SKM-1 (cell line): ENCODE results near the gene CSK.
A peak's percentile ranks its signal among the peaks of the same experiment; 100 is the strongest.
"Not testable (repeated sequence)": the region's sequence is repeated elsewhere in the genome, so short reads cannot be mapped to it uniquely, and the experiment has no call there.

Source experiments
- DNase-seq: peaks from one replicate; lab custom pipeline; 2025; ENCODE audit not compliant: unreplicated experiment; lab: John Stamatoyannopoulos, UW

The CSK gene

DNA sequence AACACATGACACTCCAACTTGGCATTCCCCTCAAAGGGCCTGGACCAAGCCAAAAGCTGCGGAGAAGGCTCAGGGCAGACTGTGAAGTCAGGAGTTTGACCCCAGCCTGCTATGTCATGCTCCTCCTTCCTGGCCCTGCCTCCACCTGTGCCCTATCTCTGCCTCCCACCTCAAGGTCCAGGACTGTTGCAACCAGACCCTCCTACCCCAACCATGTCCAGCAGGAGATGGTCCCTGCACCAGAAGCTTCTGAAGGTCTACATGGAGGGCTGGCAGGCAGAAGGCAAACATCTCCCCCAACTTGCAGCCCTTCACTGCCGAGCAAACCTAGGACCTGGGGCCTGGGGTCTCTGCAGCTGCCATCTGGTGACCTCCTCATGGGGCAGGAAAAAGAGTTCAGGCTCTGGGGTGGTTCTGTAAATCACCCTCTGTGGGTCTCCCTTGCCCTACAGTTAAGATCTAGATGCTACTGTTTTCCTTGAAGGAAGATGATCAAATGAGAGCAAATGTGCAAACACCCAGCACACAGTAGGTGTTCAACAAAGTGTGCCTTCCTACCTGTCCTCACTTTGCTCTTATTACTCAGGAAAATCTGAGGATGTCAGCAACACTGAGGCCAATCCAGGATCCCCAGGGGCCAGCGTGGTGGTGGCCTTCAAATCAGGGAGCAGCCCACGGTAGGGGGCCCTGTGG, 11.5 kb upstream of the CSK start:
- no peak for DNase-seq

DNA sequence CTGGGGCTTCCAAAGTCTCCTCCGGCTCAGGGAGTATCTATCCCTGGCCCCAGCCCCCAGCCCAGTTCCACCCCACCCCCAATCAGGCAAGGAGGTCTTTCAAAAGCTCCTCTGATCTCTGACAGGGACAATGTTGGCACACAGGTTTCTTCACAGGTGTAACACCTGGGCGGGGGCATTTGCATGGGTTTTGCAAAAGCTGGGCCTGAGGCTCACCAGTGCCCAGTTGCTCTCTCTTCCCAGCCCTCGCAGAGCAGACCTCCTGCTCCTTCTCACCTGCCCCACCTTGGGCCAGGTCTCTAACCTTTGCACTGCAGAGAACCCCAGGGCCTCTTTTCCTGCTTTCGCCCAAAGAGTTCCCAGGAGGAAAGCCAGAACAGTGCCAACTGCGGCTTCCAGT, 8.6 kb upstream of the CSK start:
- no peak for DNase-seq

DNA sequence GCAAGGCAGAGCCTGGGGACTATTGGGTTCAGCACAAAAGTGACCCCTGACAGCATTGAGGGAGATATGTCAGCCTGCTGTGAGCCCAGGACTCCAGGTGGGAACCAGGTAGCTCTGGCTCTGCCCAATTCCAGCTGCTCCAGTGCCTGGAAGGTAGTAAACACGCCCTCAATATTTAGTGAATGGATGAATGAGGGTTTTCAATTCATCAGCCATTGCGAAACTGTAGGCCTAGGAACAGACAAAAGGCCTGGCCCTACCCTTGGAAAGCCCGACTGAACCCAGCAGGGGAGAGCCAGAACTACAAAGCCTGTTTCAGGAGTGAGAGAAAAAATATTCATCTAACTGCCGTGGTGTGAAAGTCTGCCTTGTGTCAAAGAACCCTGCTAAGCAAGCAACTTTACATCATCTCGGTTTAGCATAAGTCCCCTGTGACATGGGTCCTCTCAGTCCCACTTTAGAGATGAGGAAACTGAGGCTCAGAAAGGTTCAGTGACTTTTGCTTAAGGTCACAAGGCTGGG, 8.1 kb upstream of the CSK start:
- DNase-seq: no peak

DNA sequence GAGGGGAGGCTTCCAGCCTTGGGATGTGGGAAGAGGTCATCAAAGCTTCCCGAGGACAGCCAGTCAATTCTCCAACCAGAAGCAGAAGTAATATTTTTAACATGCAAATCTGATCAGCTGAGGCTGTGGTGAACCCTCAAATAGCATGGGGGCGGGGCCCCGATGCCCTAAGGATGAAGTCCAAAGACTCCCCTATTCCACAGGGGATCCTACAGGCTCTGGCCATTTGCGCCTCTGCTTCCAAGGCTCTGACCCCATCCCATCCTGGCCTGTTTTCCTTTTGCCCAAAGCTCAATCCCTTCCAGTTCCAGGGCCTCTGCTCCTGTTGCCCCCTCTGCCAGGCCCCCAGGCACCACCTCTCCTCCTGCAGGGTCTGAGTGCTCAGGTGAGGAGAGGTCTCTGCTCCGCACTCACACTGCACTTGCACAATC, 6.7 kb upstream of the CSK start:
- no peak for DNase-seq

DNA sequence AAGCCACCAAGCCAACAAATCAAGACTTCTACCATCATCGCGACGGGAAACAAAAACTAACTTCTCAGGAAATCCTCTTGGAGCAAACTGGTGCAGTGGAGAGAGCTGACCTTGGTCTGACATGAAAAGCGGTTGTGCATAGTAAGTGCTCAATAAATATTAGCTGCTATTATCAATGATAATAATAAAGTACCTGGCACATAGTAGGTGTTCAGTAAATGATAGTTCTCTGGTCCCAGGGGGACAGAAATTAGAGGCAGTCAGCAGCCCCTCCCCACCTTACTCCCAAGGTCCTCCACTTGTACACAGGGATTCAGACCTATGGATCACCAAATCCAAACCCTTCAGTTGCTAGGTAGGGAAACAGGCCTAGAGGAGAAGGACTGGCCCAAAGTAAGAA, 6.0 kb upstream of the CSK start:
- no peak for DNase-seq

DNA sequence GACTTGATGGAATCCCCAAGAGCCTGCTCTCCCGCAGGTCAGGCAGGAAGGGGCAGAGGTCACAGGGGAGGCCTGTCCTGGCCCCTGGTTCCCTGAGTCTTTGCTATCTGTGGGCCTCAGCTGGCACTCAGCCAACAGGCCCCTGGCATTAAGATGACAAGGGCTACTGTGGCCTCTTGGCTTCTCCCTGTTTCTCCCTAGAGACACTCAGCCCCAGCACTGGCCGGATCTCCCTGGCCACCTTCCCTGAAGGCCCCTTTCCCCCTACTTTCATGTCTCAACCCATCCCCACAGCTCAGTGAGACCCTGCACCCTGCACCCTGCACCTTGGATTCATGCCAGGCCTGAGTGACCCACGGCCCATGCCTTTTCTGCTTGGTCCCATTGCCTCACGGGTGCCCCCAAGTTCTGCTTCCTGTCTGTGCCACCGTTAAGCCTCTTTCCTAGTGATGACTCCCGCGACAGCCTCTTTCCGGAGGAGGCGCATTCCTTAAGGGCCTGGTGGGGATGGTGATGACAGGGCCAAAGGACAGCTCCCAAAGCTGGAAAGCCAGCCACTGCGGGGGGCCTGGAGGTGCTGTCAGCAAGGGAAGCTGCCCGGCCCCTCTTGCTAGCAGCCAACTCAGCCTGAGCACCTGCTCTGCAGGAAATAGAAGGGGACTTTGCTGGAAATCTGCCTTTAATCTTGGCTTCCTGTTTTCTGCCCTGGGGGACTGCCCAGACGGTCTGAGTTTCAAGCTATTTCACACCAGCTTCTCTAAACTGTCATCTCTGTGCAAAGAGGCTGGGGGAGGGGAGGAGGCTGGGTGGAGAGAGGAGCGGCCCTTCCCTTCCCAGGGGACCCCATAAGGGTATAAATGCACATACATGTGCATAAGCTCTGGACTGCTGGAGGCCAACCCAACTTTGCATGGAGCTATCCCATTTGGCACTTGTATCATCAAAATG, 4.8 kb upstream of the CSK start:
- peak; percentile 87 for DNase-seq

DNA sequence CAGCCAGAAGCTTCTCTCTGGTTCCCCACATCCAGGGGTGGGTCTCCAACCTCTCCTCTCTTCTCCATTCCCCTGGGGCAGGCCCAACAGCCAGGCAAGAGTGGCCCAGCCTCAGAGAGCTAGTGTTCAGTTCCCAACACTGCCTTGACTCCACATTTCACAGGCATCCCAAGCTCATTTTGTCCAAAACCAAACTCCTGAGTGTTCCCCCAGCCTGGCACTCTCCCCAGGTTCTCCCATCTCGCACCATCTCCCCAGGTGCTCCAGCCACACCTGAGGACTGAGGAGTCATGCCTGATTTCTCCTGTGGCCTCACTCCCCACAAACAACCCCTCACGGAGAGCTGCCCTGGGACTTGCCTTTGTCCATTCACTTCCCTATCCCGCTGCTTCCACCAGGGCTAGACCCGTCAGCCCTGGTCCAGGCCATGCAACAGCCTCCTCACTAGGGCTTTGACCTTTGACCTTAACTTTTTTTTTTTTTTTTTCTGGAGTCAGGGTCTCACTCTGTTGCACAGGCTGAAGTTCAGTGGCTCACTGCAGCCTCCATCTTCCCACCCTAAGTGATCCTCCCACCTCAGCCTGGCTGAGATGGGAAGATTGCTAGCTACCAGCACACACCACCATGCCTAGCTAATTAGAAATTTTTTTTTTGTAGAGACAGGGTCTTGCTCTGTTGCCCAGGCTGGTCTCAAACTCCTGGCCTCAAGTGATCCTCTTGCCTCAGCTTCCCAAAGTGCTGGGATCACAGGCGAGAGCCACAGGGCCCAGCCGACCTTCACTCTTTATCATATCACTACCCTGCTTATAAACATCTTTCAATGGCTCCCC, 3.9 kb upstream of the CSK start:
- no peak for DNase-seq

DNA sequence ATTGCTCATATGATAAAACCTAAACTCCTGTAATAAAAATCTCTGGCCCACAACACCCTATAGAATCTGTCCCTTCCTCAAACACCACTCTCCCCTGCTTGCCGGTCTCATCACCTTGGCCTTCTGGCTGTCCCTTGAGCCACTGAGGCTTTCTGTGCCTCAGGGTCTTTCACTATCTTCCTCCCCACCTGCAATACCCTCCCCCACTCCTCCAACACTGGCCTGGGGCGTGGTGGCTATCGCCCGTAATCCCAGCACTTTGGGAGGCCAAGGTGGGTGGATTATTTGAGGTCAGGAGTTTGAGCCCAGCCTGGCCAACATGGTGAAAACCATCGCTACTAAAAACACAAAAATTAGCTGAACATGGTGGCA, 3.3 kb upstream of the CSK start:
- DNase-seq: no peak

DNA sequence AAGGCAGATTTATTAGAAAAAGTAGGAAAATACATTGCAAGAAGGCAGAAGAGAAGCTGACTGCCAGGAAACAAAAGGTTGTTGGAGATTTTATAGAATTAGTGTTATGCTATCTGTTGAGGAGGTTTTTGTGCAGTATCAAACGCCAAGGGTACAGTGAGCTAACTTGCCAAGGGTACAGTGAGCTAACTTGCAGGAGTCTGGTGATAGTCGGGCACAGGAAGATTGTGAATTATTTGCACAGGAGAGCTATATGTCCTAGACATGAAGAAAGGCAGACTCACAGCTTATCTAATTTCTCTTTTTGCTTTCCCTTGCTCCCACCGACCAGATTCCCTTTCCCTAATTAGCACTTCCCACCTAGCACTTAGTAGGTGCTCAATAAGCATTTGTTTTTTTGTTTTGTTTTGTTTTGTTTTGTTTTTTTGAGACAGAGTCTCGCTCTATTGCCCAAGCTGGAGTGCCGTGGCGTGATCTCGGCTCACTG, 2.7 kb upstream of the CSK start:
- DNase-seq: no peak

DNA sequence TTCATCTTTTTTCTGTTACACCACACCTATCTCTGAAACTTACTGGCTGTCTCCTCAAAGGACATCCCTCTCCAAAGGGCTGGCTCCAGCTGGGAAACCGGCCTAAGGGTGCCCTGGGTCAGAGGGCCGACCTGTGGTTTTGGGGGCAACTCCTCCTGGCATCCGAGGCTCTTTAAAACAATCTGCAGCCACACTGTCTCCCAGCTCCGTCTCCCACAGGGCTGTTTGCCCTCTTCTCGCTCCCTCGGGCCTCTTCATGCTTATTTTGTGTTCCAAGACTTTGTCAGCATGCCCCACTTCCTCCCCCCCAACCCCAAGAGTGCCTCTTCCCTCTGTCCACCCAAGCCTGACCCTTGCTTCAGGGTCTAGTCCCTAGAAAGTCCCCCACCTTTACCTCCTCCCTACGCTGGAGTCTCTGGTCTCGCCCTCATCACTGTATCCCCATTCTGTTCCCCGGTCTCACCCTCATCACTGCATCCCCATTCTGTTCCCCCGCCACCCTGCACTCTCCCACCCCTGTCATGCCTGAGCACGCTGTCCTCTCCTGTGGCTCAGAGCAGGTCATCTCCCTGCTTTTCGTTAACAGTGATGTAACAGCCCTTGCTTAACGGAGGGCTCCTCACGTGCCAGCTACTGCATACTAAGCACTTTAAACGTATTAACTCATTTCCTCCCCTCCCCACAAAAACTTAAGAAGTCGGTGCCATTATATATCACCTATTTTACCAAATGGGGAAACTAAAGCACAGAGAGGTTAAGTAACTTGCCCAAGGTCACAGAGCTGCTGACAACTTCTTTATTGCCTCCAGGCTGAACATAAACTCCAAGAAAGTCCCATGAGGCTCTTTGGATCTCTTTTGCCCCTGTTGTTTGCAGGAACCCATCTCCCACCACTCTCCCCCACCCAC, 1.1 kb upstream of the CSK start:
- DNase-seq: peak; percentile 89

DNA sequence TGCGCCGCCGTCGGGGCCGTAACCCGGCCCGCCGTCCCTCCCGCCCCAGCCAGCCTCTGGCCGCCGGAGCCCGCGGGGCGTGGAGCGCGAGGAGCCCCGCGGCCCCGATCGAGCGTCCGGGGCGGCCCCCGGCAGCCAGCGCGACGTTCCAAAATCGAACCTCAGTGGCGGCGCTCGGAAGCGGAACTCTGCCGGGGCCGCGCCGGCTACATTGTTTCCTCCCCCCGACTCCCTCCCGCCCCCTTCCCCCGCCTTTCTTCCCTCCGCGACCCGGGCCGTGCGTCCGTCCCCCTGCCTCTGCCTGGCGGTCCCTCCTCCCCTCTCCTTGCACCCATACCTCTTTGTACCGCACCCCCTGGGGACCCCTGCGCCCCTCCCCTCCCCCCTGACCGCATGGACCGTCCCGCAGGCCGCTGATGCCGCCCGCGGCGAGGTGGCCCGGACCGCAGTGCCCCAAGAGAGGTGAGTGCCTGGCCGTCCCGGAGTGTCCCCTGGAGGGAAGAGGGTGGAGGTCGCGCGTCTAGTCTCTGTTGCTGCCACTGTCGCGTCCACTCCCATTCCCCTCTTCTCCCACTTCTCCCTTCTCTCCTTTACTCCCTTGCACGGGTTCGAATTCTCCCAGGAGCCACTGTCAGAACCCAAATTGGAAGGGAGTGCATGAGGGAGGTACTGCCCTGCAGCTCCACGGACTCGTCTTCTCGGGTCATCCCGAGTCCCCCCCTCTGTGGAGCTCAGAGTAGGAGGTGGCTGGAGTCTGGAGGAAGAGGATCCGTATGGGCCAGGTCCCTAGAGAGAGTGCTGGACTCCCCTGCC, 585 bp downstream of the CSK start:
- no peak for DNase-seq

DNA sequence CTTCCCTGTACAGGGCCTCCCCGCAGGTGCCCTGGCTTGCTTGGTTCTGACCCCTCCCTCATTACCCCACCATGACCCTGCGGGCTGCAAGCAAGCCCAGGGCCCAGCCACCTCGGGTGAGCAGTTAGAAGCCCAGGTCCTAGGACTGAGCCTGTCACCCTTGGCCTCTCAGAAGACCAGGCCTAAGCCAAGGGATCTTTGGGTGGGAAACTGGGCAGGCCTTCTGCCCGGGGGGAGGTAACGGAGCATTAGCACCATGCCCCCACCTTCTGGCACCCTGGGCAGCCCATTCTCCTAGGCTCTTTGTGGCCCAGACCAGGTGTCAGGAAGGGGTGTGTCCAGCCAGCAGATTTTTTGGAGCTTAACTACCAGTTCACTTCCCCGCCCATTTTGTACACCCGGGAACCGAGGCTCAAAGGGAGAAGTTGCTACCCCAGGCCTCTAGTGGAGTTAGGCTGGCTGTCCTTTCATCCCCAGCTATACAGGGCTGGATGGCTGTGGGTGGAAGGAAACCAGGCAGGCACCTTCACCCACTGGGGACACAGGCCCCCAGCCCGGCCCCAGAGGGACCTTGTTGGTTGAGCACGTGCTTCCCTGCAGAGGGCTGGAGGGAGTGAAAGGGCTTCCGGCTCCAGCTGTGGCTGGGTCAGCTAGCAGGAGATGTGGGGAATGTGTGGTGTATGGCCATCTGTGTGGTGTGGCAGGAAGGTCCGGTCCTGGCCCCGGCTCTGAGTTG, 1.4 kb downstream of the CSK start:
- DNase-seq: peak; percentile 60

DNA sequence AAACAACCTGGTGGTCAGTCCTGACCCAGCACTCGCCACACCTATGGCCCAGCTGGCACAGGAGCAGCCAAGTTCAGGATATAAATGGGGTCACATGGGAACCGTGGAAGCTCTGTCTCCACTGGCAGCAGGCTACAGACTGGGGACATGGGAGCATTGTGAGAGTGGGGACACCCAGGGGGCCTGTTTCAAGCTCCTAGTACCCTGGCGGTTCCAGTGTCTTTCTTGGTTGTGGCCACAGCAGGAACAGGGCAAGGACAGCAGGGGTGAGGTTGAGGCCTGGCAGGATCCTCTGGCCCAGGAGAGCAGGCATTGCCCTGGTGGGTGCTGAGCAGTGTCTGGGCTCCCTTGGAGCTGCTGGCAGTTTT, 1.9 kb downstream of the CSK start:
- DNase-seq: no peak

DNA sequence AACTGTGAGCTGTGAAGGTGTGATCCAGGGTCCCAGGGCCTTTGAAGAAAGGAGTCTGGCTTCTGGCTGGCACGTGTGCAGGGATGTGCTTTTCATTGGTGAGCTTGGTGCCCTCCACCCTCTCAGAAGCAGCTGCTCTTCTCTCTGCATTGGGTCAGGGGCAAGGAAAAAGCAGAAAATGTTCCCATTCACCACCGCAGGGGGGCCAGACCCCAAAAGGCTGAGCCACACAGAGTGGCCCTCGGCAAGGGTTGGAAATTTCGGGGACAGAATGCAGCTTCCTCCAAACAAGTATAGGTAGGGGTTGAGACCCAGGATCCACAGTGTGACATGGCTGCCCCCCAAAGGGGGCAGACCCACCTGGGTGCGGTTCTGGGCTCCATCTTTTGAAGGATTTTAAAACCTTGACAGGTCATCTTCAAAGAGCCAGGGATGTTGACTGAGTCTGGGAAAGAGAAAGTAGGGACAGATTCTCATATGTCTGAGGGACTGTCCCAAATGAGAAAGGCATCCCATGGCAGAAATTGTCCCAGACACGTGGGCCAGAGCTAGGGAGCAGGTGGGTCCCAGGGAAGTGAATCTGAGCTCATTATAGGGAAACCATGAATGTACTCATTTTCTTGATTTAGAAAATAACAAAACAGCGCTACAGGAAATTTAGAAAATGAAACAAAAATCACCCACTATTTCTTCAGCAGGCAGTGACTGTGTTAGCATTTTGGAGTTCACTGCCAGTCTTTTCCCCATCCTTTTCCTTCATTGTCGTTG, 2.7 kb downstream of the CSK start:
- no peak for DNase-seq

DNA sequence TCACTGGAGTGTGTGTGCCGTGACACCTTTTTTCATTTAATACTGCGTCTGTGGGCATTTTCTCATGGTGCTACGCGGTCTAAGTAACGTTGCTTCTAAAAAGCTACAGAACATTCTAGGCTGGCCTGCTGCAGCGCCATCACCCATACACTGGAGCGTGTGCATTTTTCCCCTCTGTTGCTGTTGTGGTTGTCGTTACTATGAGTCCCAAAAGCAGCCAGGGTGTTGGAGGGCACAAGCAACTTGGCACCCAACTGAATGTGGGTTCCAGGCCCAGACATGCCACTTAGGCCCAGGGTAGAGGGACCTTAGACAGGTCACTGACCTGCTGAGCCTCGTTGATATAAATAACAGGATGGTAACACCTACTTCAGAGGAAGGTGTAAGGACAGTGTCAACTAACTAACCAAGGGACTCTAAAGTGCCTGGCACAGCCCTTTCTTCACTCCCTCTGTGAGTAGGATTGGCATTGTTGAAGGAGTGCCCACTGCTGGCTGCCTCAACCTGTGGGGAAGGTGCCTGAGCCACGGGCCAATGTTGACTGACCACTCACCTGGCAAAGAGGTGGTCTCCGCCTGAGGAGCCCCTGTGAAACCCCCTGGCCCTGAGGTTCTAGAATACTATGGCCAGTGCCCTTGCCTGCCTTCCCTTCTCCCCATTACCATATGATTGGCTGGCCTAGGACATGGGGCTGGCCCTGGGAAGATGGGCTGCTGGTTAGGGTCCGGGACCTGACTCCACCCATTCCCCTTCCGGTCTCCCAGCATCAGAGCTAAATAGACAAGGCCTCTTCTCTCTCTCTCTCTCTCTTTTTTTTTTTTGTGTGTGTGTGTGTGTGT, 3.5 kb downstream of the CSK start:
- no peak for DNase-seq

DNA sequence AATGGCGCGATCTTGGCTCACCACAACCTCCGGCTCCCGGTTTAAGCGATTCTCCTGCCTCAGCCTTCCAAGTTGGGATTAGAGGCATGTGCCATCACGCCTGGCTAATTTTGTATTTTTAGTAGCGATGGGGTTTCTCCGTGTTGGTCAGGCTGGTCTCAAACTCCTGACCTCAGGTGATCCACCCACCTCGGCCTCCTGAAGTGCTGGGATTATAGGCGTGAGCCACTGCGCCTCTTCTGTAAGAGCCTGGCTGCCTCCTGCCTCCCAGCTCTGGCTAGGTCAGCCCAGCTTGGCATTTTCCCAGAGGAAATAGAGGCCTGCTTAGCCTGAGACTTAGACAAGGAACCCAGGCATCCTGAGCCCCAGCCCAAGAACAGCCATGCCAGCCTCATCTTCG, 4.2 kb downstream of the CSK start:
- DNase-seq: not testable (repeated sequence)

DNA sequence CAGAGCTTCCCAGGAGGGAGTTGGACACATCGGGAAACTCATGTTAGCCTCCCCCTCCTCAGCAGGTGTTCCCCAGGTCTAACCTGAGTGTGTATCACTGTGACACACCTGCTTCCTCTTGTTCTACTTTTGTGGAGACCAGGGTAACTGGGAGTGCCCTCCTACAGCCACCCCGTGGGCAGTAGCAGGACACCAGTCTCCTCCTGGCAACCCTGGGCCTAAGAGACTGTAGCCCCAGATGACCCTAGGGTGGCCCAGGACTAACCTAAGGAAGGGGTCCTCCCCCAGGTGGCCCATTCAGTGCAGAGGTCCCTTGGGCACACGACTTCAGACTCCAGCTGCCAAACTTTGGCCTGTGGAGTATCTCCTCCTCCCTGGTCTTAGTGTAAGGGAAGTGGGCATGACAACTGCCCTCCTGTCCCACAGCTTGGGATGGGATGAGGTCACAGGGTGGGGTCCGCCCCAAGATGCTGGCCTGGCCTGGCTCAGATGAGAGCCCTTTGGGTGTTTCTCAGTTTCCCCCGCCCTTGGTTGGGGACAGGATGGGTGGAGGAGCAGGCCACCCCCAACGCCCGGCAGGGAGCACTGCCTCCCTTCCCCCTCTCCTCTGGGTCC, 4.8 kb downstream of the CSK start:
- no peak for DNase-seq
